GM12878 (cell line): Measurements from ENCODE around the gene NLGN1. TPM values are rescaled to one million over a fixed set of nuclear protein-coding genes. Genes with fewer than 3 reads are reported as not detected.
A peak's percentile ranks its signal among the peaks of the same experiment; 100 is the strongest.

ENCODE experiments used
- ATAC-seq: fragments of 200-7000 bp; cut with Tn5 transposase; 3 replicates; pipeline ENCODE4 v1.9.1; 2020; ENCODE audit warnings: mild to moderate bottlenecking, moderate library complexity
- BruUV-seq: library from RNA; stranded (reverse); fragments of 400-500 nt; replicated peaks from 2 replicates; lab custom pipeline; 2021; lab: Mats Ljungman, UMichigan
- CTCF ChIA-PET: fragments of 300-600 bp; sonication (Branson Sonifier 250); formaldehyde crosslinking; extraction: SDS; loops from one replicate; lab custom pipeline; 2021; ENCODE audit warnings: inconsistent platforms; lab: Yijun Ruan, JAX
- POLR2A ChIA-PET: fragments of 350-600 bp; formaldehyde crosslinking; extraction: SDS; loops from one replicate; lab custom pipeline; 2021; ENCODE audit warnings: inconsistent platforms; lab: Charles Lee
- RAD21 ChIA-PET: fragments of 300-600 bp; sonication (Branson Sonifier 250); formaldehyde crosslinking; loops from one replicate; lab custom pipeline; 2023; ENCODE audit warnings: antibody characterized with exemption; ENCODE audit not compliant: unreplicated experiment; lab: Charles Lee
- SMC1A ChIA-PET: fragments of 300-600 bp; sonication (Branson Sonifier 250); formaldehyde crosslinking; loops from one replicate; lab custom pipeline; 2023; ENCODE audit not compliant: unreplicated experiment, uncharacterized antibody; lab: Charles Lee
- DNase-seq: peaks from one replicate; pipeline ENCODE4 v3.0.0-alpha.2; 2011; ENCODE audit warnings: low read depth, low spot score
- FAIRE-seq: peaks from 3 replicates; lab custom pipeline; 2011; peaks lifted over from hg19 to GRCh38; lab: Jason Lieb, UNC
- H2AFZ ChIP-seq: 2 replicates; pipeline ENCODE4 v1.6.0; 2011; ENCODE audit warnings: low read depth, low read length, control low read depth; ENCODE audit not compliant: control insufficient read depth
- H3K27ac ChIP-seq: 2 replicates; pipeline ENCODE4 v1.5.1; 2011; ENCODE audit warnings: control low read depth; ENCODE audit not compliant: control insufficient read depth, insufficient read depth
- H3K27me3 ChIP-seq, 2 experiments: replicated peaks in 1 of 2; 2 replicates each; pipeline versions ENCODE4 v1.6.0 to v1.6.1; 2011; ENCODE audit warnings: low read length in 1 of 2; ENCODE audit not compliant: control insufficient read depth in 2 of 2, insufficient read depth in 2 of 2
- H3K36me3 ChIP-seq, 2 experiments: 2 replicates each; pipeline ENCODE4 v1.5.1; 2011; ENCODE audit warnings: low read length in 1 of 2; ENCODE audit not compliant: control insufficient read depth in 2 of 2, insufficient read depth in 2 of 2
- H3K4me1 ChIP-seq: 2 replicates; pipeline ENCODE4 v1.6.1; 2011; ENCODE audit warnings: mild to moderate bottlenecking, low read length, moderate library complexity, mixed read lengths; ENCODE audit not compliant: control insufficient read depth, insufficient read depth
- H3K4me2 ChIP-seq: 2 replicates; pipeline ENCODE4 v1.6.0; 2011; ENCODE audit warnings: control low read depth; ENCODE audit not compliant: control insufficient read depth, insufficient read depth
- H3K4me3 ChIP-seq: fragments of 200-600 bp; sonication (generic); 2 replicates; pipeline ENCODE4 v1.5.1; 2016
- H3K79me2 ChIP-seq: 2 replicates; pipeline ENCODE4 v1.6.0; 2011; ENCODE audit warnings: low read length; ENCODE audit not compliant: control insufficient read depth, insufficient read depth
- H3K9ac ChIP-seq: 2 replicates; pipeline ENCODE4 v1.8.0; 2011; ENCODE audit warnings: low read length, control low read depth, mixed read lengths; ENCODE audit not compliant: control insufficient read depth, insufficient read depth
- H3K9me3 ChIP-seq: replicated peaks from 3 replicates; pipeline ENCODE4 v1.5.1; 2011; ENCODE audit warnings: mild to moderate bottlenecking, low read length; ENCODE audit not compliant: control insufficient read depth, insufficient read depth
- H4K20me1 ChIP-seq: 2 replicates; pipeline ENCODE4 v1.6.0; 2011; ENCODE audit not compliant: control insufficient read depth, insufficient read depth
- ASH2L ChIP-seq: fragments of 300-600, 200-600 bp; sonication (generic); IDR thresholded peaks from 2 replicates; pipeline ENCODE4 v1.6.1; 2017; ENCODE audit warnings: low read depth, mild to moderate bottlenecking, borderline replicate concordance
- ATF7 ChIP-seq: fragments of 450-650 bp; IDR thresholded peaks from 2 replicates; pipeline ENCODE4 v1.6.1; 2016; ENCODE audit warnings: low read depth, mild to moderate bottlenecking
- BRCA1 ChIP-seq: IDR thresholded peaks from 2 replicates; pipeline ENCODE4 v1.6.1; 2011; ENCODE audit warnings: low read depth, low read length, improper control_type of control experiment
- CHD4 ChIP-seq: fragments of 200-600 bp; sonication (generic); IDR thresholded peaks from 2 replicates; pipeline ENCODE4 v1.6.1; 2016; ENCODE audit warnings: mild to moderate bottlenecking
- RAD21 ChIP-seq: IDR thresholded peaks from 2 replicates; pipeline ENCODE4 v1.6.1; 2011; ENCODE audit warnings: mild to moderate bottlenecking, low read depth, low read length, moderate library complexity; ENCODE audit not compliant: insufficient read depth
- SPI1 ChIP-seq: IDR thresholded peaks from 2 replicates; pipeline ENCODE4 v1.6.1; 2011; ENCODE audit warnings: low read depth, mild to moderate bottlenecking, low read length, moderate library complexity, borderline replicate concordance; ENCODE audit not compliant: insufficient read depth
- STAT3 ChIP-seq: IDR thresholded peaks from 2 replicates; pipeline ENCODE4 v1.6.1; 2011; ENCODE audit warnings: low read depth, low read length, improper control_type of control experiment
- TAF1 ChIP-seq: IDR thresholded peaks from 2 replicates; pipeline ENCODE4 v1.6.1; 2011; ENCODE audit warnings: mild to moderate bottlenecking, low read depth, low read length, borderline replicate concordance
- ZSCAN29 ChIP-seq: fragments of 450-650 bp; IDR thresholded peaks from 2 replicates; pipeline ENCODE4 v1.6.1; 2017; ENCODE audit warnings: mild to moderate bottlenecking, moderate library complexity
- WGBS: methylation state at CpG from one replicate; pipeline ENCODE4 v1.1.6; 2016; ENCODE audit warnings: low lambda C conversion rate; ENCODE audit not compliant: insufficient replicate concordance, insufficient coverage; ENCODE audit errors: missing lambda C conversion rate; 5-methylcytosine and 5-hydroxymethylcytosine counted together
- in situ Hi-C: fragments of 300-500 bp; cut with MboI; formaldehyde crosslinking; loops from 9 replicates; pipeline ENCODE4 v1.14.3; 2018; ENCODE audit warnings: mixed read lengths
- intact Hi-C: fragments of 100-400 bp; cut with micrococcal nuclease; formaldehyde crosslinking; loops from one replicate; pipeline ENCODE4 v1.14.2; 2022; ENCODE audit not compliant: unreplicated experiment
- polyA plus RNA-seq, 11 experiments: library from polyadenylated mRNA; depleted of rRNA in 4 of 11; unstranded in 6 of 11; stranded (reverse) in 5 of 11; fragments of >200 nt; fragmentation: Nextera tagmentation in 4 of 11; fragmentation: Illumina TruSeq in 1 of 11; extraction: Ambion mirVana in 4 of 11; extraction: Trizol in 1 of 11; gene quantifications; 1 replicate in 1 of 11; 2 replicates in 10 of 11; pipeline versions ENCODE4 v1.2.1 to v1.2.3, GENCODE V29; 2011 to 2016; ENCODE audit warnings: inconsistent platforms in 2 of 11, missing spikeins in 2 of 11, low read depth in 1 of 11
- total RNA-seq, 4 experiments: library from RNA; depleted of rRNA in 3 of 4; stranded (reverse); fragments of >200 nt in 3 of 4; fragmentation: Illumina TruSeq in 1 of 4; extraction: Trizol in 1 of 4; gene quantifications; 2 replicates each; pipeline versions ENCODE4 v1.2.1 to v1.2.3, GENCODE V29; 2013 to 2021
- TF ChIP-seq, protein P1 (sequence below): fragments of 450-650 bp; IDR thresholded peaks from 2 replicates; pipeline ENCODE4 v1.6.1; 2016; ENCODE audit warnings: mild to moderate bottlenecking
- TF ChIP-seq, protein P2 (sequence below), 3 experiments: IDR thresholded peaks in 2 of 3; conservative IDR thresholded peaks in 1 of 3; 2 replicates each; pipeline ENCODE4 v1.5.1; 2011; ENCODE audit warnings: low read depth in 3 of 3, low read length in 3 of 3, mild to moderate bottlenecking in 3 of 3, control low read depth in 2 of 3, moderate library complexity in 2 of 3, inconsistent platforms in 1 of 3, mixed read lengths in 1 of 3; ENCODE audit not compliant: control insufficient read depth in 2 of 3, insufficient read depth in 1 of 3; ENCODE audit errors: extremely low read depth in 1 of 3

Gene NLGN1
- total and polyA plus RNA-seq, 10 of the 15 experiments (the other 5 are each of a cell fraction or from before 2014, with no cell fraction given) = not detected

DNA sequence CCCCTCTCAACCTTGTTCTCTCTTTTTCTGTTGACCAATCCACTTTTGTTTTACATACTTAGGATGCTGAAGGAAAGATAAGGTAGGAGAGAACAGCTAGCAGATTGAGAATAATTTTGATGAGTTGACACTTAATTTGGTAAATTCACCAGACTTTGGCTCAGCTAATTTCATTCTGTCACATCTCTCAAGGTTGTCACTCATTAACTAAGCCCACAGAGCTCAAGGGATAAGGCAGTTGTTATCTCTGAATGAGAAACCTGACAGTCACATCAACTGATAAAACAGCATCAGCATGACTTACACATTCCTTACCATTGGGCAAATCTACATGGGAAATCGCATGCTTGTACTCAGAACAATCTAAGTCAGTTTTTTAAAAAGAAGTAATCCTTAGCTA, 591.4 kb downstream of the NLGN1 start (continued):
- TF ChIP-seq, protein P1, sequence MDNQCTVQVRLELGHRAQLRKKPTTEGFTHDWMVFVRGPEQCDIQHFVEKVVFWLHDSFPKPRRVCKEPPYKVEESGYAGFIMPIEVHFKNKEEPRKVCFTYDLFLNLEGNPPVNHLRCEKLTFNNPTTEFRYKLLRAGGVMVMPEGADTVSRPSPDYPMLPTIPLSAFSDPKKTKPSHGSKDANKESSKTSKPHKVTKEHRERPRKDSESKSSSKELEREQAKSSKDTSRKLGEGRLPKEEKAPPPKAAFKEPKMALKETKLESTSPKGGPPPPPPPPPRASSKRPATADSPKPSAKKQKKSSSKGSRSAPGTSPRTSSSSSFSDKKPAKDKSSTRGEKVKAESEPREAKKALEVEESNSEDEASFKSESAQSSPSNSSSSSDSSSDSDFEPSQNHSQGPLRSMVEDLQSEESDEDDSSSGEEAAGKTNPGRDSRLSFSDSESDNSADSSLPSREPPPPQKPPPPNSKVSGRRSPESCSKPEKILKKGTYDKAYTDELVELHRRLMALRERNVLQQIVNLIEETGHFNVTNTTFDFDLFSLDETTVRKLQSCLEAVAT = no peak
- TF ChIP-seq CHD4 = no peak

DNA sequence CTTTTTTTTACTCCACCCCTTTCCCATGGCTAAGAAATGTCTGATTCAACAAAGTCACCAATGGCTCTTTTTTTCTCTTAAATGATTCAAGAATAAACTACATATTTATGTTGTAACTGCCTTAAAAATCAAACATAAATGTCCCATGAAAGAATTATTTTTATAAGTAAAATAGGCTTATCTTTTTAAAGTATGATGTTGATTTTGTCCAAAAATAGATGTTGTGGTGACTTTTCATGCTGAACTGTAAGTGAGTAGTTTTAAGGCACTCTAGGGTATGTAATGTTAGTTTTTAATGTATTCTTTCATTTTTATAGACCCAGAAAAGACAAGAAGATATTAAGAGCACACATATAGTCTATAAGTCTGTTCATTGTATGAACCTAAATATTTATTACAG, 594.9 kb downstream of the NLGN1 start:
- H3K27ac ChIP-seq = no peak overlapping the region
- ChIA-PET RAD21 (no interaction called here), CTCF (no interaction called here), SMC1A (interaction anchor here (1.6 kb wide), 1 partner anchor 49 kb away, joined by 3 read pairs; no protein-coding TSS in a partner anchor), POLR2A (no interaction called here)
- no peaks in the 10 kb centered on the region for H3K9me3 ChIP-seq
- H4K20me1 ChIP-seq = no peaks in the 10 kb centered on the region
- BruUV-seq = no TSS peak
- ATAC-seq = no peak
- H3K4me3 ChIP-seq = no peak overlapping the region
- no peak for DNase-seq
- H3K4me1 ChIP-seq = no peaks in the 10 kb centered on the region
- intact Hi-C loops = no loop called here
- no peak overlapping the region for H3K9ac ChIP-seq
- no peak for TF ChIP-seq SPI1
- in situ Hi-C loops = no loop called here
- H3K27me3 ChIP-seq = no peaks in the 10 kb centered on the region
- H3K36me3 ChIP-seq = no peaks in the 10 kb centered on the region
- no peak overlapping the region for H3K4me2 ChIP-seq
- H3K79me2 ChIP-seq = no peaks in the 10 kb centered on the region
- H2AFZ ChIP-seq = no peak overlapping the region
- FAIRE-seq = no peak

DNA sequence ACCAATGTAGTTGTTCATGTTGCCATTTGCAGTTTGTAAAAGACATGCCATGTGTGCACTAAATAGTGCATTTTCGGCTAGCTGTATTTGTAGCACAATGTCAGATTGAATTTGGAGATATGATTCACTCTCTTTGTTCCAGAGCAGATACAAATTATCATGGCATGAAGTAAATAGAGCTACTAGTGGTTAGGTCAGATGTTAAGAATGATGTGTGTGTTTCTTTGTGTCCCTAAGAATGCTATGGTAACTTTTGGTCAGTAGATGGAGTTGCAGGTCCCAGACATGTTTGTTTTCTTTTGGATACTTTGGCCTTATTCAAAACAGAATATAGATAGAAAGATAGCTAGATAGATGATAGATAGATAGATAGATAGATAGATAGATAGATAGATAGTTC, 595.8 kb downstream of the NLGN1 start:
- intact Hi-C loops = no loop called here
- no peak overlapping the region for H3K4me2 ChIP-seq
- WGBS = 5% methylated on average over 1 of the region's 1 CpG
- TF ChIP-seq BRCA1 (no peak), TAF1 (no peak), STAT3 (no peak), ZSCAN29 (no peak), RAD21 (peak; percentile 15; the same call in 1 of the 2 replicates), ASH2L (no peak), ATF7 (no peak)
- TF ChIP-seq, protein P2, sequence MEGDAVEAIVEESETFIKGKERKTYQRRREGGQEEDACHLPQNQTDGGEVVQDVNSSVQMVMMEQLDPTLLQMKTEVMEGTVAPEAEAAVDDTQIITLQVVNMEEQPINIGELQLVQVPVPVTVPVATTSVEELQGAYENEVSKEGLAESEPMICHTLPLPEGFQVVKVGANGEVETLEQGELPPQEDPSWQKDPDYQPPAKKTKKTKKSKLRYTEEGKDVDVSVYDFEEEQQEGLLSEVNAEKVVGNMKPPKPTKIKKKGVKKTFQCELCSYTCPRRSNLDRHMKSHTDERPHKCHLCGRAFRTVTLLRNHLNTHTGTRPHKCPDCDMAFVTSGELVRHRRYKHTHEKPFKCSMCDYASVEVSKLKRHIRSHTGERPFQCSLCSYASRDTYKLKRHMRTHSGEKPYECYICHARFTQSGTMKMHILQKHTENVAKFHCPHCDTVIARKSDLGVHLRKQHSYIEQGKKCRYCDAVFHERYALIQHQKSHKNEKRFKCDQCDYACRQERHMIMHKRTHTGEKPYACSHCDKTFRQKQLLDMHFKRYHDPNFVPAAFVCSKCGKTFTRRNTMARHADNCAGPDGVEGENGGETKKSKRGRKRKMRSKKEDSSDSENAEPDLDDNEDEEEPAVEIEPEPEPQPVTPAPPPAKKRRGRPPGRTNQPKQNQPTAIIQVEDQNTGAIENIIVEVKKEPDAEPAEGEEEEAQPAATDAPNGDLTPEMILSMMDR (IDR thresholded peaks at IDR 0.05 in 2 of 3, conservative IDR thresholded peaks at IDR 0.05 in 1 of 3; ENCODE audit: control insufficient read depth in 2 of 3, extremely low read depth in 1 of 3, insufficient read depth in 1 of 3, low read depth in 3 of 3, low read length in 3 of 3) = peak in 2 of 3 experiments; percentile 19 to 27; a peak in 2 of 6 replicates

More for the DNA sequence above, 595.8 kb downstream of the NLGN1 start:
- no peaks in the 10 kb centered on the region for H4K20me1 ChIP-seq
- DNase-seq (no peak), ATAC-seq (peak; percentile 46; the same call in 1 of the 3 replicates), FAIRE-seq (no peak)
- no peak overlapping the region for H2AFZ ChIP-seq
- in situ Hi-C loops = no loop called here
- RAD21 ChIA-PET = no interaction called here
- H3K9me3 ChIP-seq = no peaks in the 10 kb centered on the region
- no peak overlapping the region for H3K4me3 ChIP-seq
- H3K9ac ChIP-seq = no peak overlapping the region
- CTCF ChIA-PET = interaction anchor here (1.7 to 2.0 kb wide), 2 partner anchors 12 to 25 kb away, joined by 5 to 6 read pairs; no protein-coding TSS in a partner anchor
- no peaks in the 10 kb centered on the region for H3K36me3 ChIP-seq
- no TSS peak for BruUV-seq
- SMC1A ChIA-PET = interaction anchor here (1.6 kb wide), 1 partner anchor 49 kb away, joined by 3 read pairs; no protein-coding TSS in a partner anchor
- no peaks in the 10 kb centered on the region for H3K27me3 ChIP-seq
- H3K4me1 ChIP-seq = no peaks in the 10 kb centered on the region
- H3K79me2 ChIP-seq = no peaks in the 10 kb centered on the region
- no peak overlapping the region for H3K27ac ChIP-seq
- POLR2A ChIA-PET = no interaction called here
